ENCODE data around the gene TCERG1L. TPM values are rescaled to one million over a fixed set of nuclear protein-coding genes. Genes with fewer than 3 reads are reported as not detected.

TCERG1L gene
- total RNA-seq, 2 experiments from 2014 or later, result 0.06 TPM; not detected in 1

DNA sequence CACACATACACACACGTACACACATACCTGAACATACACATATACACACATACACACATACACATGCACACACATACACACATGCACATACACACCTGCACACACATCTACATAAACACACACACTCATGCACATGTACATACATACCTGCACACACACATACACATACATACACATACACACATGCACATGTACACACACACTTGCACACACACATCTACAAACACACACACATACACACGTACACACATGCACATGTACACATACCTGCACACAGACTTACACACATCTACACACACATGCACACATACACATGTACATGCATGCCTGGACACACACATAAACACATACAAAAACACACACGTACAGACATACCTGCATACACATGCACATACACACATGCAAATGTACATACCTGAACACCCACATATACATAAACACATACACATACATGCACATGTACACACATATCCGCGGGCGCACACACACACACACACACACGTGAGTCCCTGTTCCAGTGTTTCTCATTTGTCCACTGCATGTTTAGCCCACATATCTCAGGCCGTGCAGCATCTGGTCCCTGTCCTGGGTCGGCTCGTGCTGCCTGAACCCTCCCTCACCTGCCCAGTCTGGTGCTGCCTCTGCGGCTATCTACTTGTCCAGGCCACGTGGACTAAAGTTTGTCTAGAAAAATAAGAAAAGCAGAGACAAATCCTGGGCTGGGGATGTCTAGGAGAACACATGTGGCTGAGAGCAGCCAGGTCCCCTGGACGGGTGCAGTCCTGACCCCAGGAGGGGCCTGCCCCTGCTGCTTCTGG is 238.7 kb downstream of the TCERG1L start:
- H3K4me1 Mint-ChIP-seq (ENCODE audit: low read depth), result no peaks in the 10 kb centered on the region
- H3K27ac Mint-ChIP-seq, result no peak overlapping the region
- intact Hi-C loops (cut with DNase I, micrococcal nuclease), result no loop called here
- no peak overlapping the region for H3K27ac ChIP-seq (ENCODE audit: low read depth in 1 of 2, low read length in 2 of 2)
- H3K4me3 ChIP-seq (ENCODE audit: low read length), result no peak overlapping the region
- peaks cover 0 to 28% of the 10 kb centered on the region in 2 experiments for H3K9me3 ChIP-seq (ENCODE audit: control insufficient read depth in 1 of 2, insufficient read depth in 1 of 2, low read length in 2 of 2)
- H3K4me3 Mint-ChIP-seq, result no peak overlapping the region
- no peak for DNase-seq
- no peaks in the 10 kb centered on the region for H3K27me3 Mint-ChIP-seq
- POLR2A ChIA-PET, result no interaction called here
- ATAC-seq (ENCODE audit: poor library complexity), result no peak
- H3K36me3 ChIP-seq (ENCODE audit: insufficient read depth, low read length), result no peaks in the 10 kb centered on the region
- no peaks in the 10 kb centered on the region for H3K9me3 Mint-ChIP-seq
- no peaks in the 10 kb centered on the region for H3K4me1 ChIP-seq (ENCODE audit: insufficient read depth, low read length)
- no peaks in the 10 kb centered on the region for H3K36me3 Mint-ChIP-seq (ENCODE audit: low read depth)
- TF ChIP-seq, protein P1, sequence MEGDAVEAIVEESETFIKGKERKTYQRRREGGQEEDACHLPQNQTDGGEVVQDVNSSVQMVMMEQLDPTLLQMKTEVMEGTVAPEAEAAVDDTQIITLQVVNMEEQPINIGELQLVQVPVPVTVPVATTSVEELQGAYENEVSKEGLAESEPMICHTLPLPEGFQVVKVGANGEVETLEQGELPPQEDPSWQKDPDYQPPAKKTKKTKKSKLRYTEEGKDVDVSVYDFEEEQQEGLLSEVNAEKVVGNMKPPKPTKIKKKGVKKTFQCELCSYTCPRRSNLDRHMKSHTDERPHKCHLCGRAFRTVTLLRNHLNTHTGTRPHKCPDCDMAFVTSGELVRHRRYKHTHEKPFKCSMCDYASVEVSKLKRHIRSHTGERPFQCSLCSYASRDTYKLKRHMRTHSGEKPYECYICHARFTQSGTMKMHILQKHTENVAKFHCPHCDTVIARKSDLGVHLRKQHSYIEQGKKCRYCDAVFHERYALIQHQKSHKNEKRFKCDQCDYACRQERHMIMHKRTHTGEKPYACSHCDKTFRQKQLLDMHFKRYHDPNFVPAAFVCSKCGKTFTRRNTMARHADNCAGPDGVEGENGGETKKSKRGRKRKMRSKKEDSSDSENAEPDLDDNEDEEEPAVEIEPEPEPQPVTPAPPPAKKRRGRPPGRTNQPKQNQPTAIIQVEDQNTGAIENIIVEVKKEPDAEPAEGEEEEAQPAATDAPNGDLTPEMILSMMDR (IDR thresholded peaks at IDR 0.05), result no peak
- no peaks in the 10 kb centered on the region for H3K27me3 ChIP-seq (ENCODE audit: control insufficient read depth in 1 of 2, insufficient read depth in 2 of 2, low read length in 2 of 2)
- CTCF ChIA-PET, result no interaction called here

DNA sequence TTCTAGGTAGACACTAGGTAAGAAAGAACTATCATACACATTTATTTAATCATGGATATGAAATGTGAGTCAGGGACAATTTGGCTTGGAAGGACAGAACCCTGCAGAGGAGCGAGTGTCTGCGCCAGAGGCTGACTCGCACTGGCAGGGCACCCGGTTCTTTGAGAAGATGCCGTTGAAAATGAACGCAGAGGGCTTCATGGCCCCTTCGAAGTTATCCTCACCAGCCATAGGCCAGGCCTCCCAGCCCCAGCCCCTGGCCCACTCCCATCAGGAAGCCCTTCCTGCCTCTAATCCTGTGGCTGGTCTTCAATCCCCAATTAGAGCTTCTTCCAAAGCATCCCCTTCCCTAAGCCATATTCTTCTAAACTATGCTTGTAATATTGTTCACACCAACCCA is 239.8 kb downstream of the TCERG1L start:
- TF ChIP-seq, protein P1 (IDR thresholded peaks at IDR 0.05), result no peak
- POLR2A ChIA-PET, result no interaction called here
- H3K9me3 Mint-ChIP-seq, result no peaks in the 10 kb centered on the region
- no peak overlapping the region for H3K4me3 Mint-ChIP-seq
- intact Hi-C loops (cut with DNase I, micrococcal nuclease), result no loop called here
- Histone ChIP-seq H3K36me3 (ENCODE audit: insufficient read depth, low read length) (no peaks in the 10 kb centered on the region), H3K27ac (ENCODE audit: low read depth in 1 of 2, low read length in 2 of 2) (no peak overlapping the region), H3K27me3 (ENCODE audit: control insufficient read depth in 1 of 2, insufficient read depth in 2 of 2, low read length in 2 of 2) (no peaks in the 10 kb centered on the region), H3K4me3 (ENCODE audit: low read length) (no peak overlapping the region), H3K9me3 (ENCODE audit: control insufficient read depth in 1 of 2, insufficient read depth in 1 of 2, low read length in 2 of 2) (peaks cover 0 to 24% of the 10 kb centered on the region in 2 experiments), H3K4me1 (ENCODE audit: insufficient read depth, low read length) (no peaks in the 10 kb centered on the region)
- H3K36me3 Mint-ChIP-seq (ENCODE audit: low read depth), result no peaks in the 10 kb centered on the region
- DNase-seq, result no peak
- H3K27ac Mint-ChIP-seq, result no peak overlapping the region
- no peak for ATAC-seq (ENCODE audit: poor library complexity)
- H3K27me3 Mint-ChIP-seq, result no peaks in the 10 kb centered on the region
- CTCF ChIA-PET, result no interaction called here
- no peaks in the 10 kb centered on the region for H3K4me1 Mint-ChIP-seq (ENCODE audit: low read depth)

DNA sequence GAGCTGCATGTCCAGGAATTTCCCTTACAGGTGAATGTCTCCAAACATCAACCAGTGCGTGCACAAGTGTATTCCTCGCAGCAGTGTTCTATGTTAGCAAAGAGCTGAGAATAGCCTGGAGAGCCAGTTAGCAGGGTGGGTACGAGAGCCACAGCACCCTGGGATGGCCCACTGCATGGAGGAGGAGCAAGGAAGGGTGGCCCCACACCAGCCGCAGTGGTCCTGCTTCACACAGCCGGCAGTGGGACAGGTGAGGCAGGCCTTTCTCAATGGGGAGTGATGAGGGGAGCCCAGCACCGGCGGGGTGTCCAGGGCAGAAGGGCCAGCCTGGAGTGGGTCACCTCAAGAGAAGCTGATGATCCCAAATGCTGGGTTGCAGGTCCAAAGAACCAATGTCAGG is 240.7 kb downstream of the TCERG1L start:
- no peak overlapping the region for H3K27ac Mint-ChIP-seq
- H3K36me3 ChIP-seq (ENCODE audit: insufficient read depth, low read length), result no peaks in the 10 kb centered on the region
- no peak for ATAC-seq (ENCODE audit: poor library complexity)
- no peaks in the 10 kb centered on the region for H3K4me1 ChIP-seq (ENCODE audit: insufficient read depth, low read length)
- no peaks in the 10 kb centered on the region for H3K27me3 ChIP-seq (ENCODE audit: control insufficient read depth in 1 of 2, insufficient read depth in 2 of 2, low read length in 2 of 2)
- peaks cover 0 to 23% of the 10 kb centered on the region in 2 experiments for H3K9me3 ChIP-seq (ENCODE audit: control insufficient read depth in 1 of 2, insufficient read depth in 1 of 2, low read length in 2 of 2)
- no peak overlapping the region for H3K4me3 Mint-ChIP-seq
- POLR2A ChIA-PET, result no interaction called here
- H3K4me1 Mint-ChIP-seq (ENCODE audit: low read depth), result no peaks in the 10 kb centered on the region
- H3K9me3 Mint-ChIP-seq, result no peaks in the 10 kb centered on the region
- TF ChIP-seq, protein P1 (IDR thresholded peaks at IDR 0.05), result no peak
- no peaks in the 10 kb centered on the region for H3K36me3 Mint-ChIP-seq (ENCODE audit: low read depth)
- DNase-seq, result no peak
- no peak overlapping the region for H3K27ac ChIP-seq (ENCODE audit: low read depth in 1 of 2, low read length in 2 of 2)
- no peak overlapping the region for H3K4me3 ChIP-seq (ENCODE audit: low read length)
- intact Hi-C loops (cut with DNase I, micrococcal nuclease), result no loop called here
- H3K27me3 Mint-ChIP-seq, result no peaks in the 10 kb centered on the region
- CTCF ChIA-PET, result no interaction called here

Measured in CD4-positive, alpha-beta T cell (primary cell).